Measurements from ENCODE around the gene F2. TPM values are rescaled to one million over a fixed set of nuclear protein-coding genes. Genes with fewer than 3 reads are reported as not detected.
A peak's percentile ranks its signal among the peaks of the same experiment; 100 is the strongest.

The F2 gene
- total and polyA plus RNA-seq, 10 donors: 0.03 to 0.33 (median 0.23) TPM; not detected in 7

DNA sequence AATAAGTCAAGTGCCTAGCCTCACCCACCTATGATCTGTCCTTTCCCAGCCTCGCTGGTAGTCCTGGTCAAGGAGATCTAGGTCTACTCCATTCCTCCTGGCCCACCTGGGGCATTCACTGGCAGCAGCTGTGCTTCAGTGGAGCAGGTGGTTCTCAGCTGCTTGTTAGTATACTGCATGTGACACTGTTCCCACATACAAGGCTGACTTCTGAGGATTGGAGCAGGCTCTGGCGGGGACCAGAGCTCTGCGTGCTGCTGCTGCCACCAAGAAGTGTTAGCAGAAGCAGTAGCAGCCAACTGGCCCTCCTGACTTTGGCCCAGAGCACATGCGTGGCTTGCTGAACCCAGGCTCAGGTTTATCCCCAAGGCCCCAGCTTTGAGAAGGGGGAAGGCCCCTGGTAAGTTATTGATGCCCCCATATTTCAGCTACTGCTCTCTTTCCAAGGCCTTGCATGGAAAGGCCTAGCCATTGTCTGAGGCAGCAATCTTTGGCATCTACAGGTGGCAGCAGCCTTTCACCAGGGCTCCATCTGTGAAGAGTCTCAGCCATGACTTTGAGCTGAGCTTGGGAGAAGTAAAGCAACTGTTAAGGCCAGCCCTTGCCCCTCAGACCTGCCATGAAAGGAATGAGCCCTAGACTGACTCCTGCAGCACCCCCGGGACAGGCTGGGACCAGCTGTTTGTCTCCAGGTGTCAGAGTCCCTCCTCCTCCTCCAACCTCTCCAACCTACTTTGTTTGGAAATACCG lies 45.1 kb upstream of the F2 start:
- H3K27ac ChIP-seq: peak overlapping the region; percentile 5 to 90 (median 77)
- no peak overlapping the region for H3K4me3 ChIP-seq
- DNase-seq: peak; percentile 52
- no peaks in the 10 kb centered on the region for H3K9me3 ChIP-seq
- 85 to 93% (median 91%) methylated on average over 6 of the region's 6 CpGs for WGBS, 5 donors
- no peaks in the 10 kb centered on the region for H3K27me3 ChIP-seq (replicated peaks in 1 of 7)
- no peak for TF ChIP-seq POLR2A (IDR thresholded peaks at IDR 0.05)
- peak in 1 of 3 donors; percentile 23 for TF ChIP-seq POLR2AphosphoS5 (IDR thresholded peaks at IDR 0.05)
- H3K4me1 ChIP-seq: peaks cover 44 to 100% (median 81%) of the 10 kb centered on the region in 6 donors
- intact Hi-C loops (cut with DNase I; ENCODE audit: low total_unique reads): no loop called here
- peaks cover 4 to 84% (median 66%) of the 10 kb centered on the region in 6 donors for H3K36me3 ChIP-seq

DNA sequence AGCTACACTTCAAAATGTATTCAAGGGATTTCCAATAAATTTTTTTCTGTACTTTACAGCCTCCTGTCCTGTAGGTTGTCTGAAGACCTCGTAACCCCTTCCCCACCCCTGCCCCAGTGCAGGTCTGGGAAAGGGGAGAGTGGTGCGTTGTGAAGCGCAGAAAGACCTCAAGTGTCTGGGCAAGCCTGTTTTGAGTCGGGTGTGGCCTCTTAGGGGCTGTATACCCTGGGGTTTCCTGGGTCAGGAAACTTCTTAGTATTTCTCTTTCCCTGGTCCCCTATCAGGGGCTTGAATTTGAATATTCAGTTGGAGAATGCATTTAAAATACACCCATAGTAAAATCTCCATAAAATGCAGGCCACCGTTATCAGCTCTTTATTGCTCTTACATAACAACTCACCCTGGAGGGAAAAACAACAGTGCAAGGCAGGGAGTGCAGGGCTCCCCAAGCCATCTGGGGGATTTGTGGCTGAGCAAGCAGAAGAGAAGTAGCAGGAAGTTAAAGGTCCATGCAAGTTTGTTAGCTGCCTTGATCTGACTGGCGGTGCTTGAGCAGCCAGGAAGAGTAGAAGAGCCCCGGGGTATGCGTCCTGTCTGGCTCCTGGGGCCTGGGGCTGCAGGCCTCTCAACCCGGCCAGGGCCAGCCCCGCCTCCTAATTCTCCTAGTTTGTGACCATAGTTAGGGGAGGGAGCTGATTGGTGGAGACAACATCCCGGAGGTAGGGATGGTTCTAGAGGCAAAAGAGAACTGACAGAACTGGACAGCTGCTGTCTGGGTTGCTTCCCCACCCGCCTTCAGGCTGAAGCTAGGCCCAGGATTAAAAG lies 44.3 kb upstream of the F2 start:
- peak overlapping the region; percentile 5 to 90 (median 77) for H3K27ac ChIP-seq
- peak; percentile 78 for DNase-seq
- TF ChIP-seq CTCF (IDR thresholded peaks at IDR 0.05 in 8 of 11, conservative IDR thresholded peaks at IDR 0.05 in 3 of 11) (no peak), POLR2AphosphoS5 (IDR thresholded peaks at IDR 0.05) (peak; percentile 40 to 70 (median 40))

GRCh38 chr11:46675288-46675851 lies 43.6 kb upstream of the F2 start:
- Histone ChIP-seq H3K4me3 (peak overlapping the region in 1 of 8 donors; percentile 35), H3K36me3 (peaks cover 8 to 84% (median 68%) of the 10 kb centered on the region in 6 donors), H3K27me3 (replicated peaks in 1 of 7) (no peaks in the 10 kb centered on the region), H3K9me3 (no peaks in the 10 kb centered on the region), H3K27ac (peak overlapping the region; percentile 5 to 90 (median 77)), H3K4me1 (peaks cover 42 to 92% (median 73%) of the 10 kb centered on the region in 6 donors)
- TF ChIP-seq POLR2A (IDR thresholded peaks at IDR 0.05): no peak
- TF ChIP-seq CTCF (IDR thresholded peaks at IDR 0.05 in 8 of 11, conservative IDR thresholded peaks at IDR 0.05 in 3 of 11): no peak
- TF ChIP-seq POLR2AphosphoS5 (IDR thresholded peaks at IDR 0.05): no peak
- WGBS, 5 donors: 44 to 73% (median 62%) methylated on average over 4 of the region's 4 CpGs
- intact Hi-C loops (cut with DNase I; ENCODE audit: low total_unique reads): no loop called here
- DNase-seq: peak; percentile 68

More for the DNA sequence above, 44.3 kb upstream of the F2 start:
- WGBS, 5 donors: 39 to 46% (median 42%) methylated on average over 12 of the region's 12 CpGs
- peaks cover 8 to 84% (median 66%) of the 10 kb centered on the region in 6 donors for H3K36me3 ChIP-seq
- H3K4me3 ChIP-seq: peak overlapping the region in 1 of 8 donors; percentile 35
- no peaks in the 10 kb centered on the region for H3K27me3 ChIP-seq (replicated peaks in 1 of 7)
- peaks cover 44 to 95% (median 77%) of the 10 kb centered on the region in 6 donors for H3K4me1 ChIP-seq
- H3K9me3 ChIP-seq: no peaks in the 10 kb centered on the region
- intact Hi-C loops (cut with DNase I; ENCODE audit: low total_unique reads): no loop called here

DNA sequence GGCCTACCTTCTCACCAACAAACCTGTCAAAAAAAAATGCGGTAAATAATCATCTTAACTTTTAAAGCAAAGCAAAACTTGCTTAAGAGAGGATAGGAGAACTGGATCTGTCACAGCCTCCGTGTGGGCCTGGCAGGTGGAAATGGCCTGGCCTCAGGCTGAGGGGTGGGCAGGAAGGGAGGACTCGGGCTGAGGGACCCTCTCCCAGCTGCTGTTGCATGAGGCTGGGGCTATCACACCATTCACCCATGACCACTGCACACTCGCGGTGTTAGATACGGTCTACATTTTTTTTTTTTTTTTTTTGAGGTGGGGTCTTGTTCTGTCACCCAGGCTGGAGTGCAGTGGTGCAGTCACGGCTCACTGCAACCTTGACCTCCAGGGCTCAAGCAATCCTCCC lies 43.1 kb upstream of the F2 start:
- Histone ChIP-seq H3K27ac (peak overlapping the region; percentile 5 to 90 (median 77)), H3K4me3 (peak overlapping the region in 1 of 8 donors; percentile 35), H3K9me3 (no peaks in the 10 kb centered on the region), H3K36me3 (peaks cover 8 to 84% (median 68%) of the 10 kb centered on the region in 6 donors), H3K27me3 (replicated peaks in 1 of 7) (no peaks in the 10 kb centered on the region), H3K4me1 (peaks cover 38 to 86% (median 68%) of the 10 kb centered on the region in 6 donors)
- TF ChIP-seq POLR2AphosphoS5 (IDR thresholded peaks at IDR 0.05) (peak in 2 of 3 donors; percentile 4 to 59), POLR2A (IDR thresholded peaks at IDR 0.05) (no peak)
- WGBS, 5 donors: 77 to 89% (median 85%) methylated on average over 7 of the region's 7 CpGs
- intact Hi-C loops (cut with DNase I; ENCODE audit: low total_unique reads): no loop called here
- peak; percentile 60 for DNase-seq
